Placental epithelial cell (primary cell): Measurements from ENCODE around the gene RASEF. TPM values are rescaled to one million over a fixed set of nuclear protein-coding genes. Genes with fewer than 3 reads are reported as not detected.

Source experiments
- total RNA-seq: library from RNA; depleted of rRNA; stranded (reverse); fragments of >200 nt; gene quantifications from 2 replicates; pipeline ENCODE4 v1.2.3, GENCODE V29; 2012

Gene RASEF
- 0.33 and 0.39 TPM in 2 replicates for total RNA-seq

DNA sequence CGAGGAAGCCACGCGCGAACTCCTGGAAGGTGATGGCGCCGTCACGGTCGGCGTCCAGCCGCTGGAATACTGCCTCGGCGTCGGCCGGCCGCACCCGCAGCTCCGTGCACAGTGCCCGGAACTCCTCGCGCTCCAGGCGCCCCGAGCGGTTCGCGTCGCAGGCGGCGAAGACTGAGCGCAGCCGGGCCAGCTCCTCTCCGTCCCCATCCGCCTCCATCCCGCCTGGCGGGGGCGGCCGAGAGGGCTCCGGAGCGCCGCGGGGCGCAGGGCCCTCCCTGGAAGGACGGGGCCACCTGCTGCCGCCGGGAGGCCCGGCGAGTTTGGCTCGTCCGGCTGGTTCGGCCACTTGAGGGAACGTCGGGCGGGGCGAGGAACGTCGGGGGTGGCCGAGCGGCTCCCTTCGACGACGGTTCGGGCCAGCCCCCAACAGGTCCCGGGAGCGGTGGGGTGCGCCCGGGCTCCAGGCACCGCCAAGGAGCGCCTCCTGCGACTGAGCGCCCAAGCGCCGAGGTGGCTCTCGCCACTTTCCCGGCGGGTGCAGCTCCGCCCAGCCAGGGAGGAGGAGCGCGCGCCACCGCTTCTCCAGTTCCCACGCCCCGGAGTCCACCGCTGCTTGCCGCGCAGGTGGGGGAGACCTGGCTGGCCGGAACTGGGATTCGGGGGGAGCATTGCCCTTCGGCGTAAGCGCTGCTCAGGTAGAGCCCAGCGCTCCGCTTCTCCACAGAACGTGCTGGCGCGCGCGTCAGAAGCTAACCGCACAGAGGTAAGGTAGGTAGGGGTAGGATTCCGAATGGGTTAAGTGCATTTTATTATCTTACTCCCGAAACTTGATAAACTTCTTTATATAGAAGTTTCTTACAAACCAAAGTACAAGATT lies at the start of gene RASEF:
Gene RASEF (minus strand): TSS at position 492 of the 877 bp plus-strand sequence. CDS start 275 bp downstream, at position 217.

